Stomach (tissue), 9 donors: ENCODE measurements around the gene CORO2B. TPM values are rescaled to one million over a fixed set of nuclear protein-coding genes. Genes with fewer than 3 reads are reported as not detected.
"Not testable (repeated sequence)": the region's sequence is repeated elsewhere in the genome, so short reads cannot be mapped to it uniquely, and the experiment has no call there.

Experiments
- DNase-seq, 2 donors: peaks; one replicate each; pipeline versions ENCODE4 v3.0.0 to v3.0.0-alpha.2; 2013 to 2019
- H3K27ac ChIP-seq, 5 donors: fragments of 200-600 bp in 4 of 5; sonication (generic) in 4 of 5; one replicate each; pipeline ENCODE4 v1.5.1; 2013 to 2019; ENCODE audit warnings: mild to moderate bottlenecking in 1 of 5, moderate library complexity in 1 of 5
- H3K27me3 ChIP-seq, 3 donors: fragments of 200-600 bp; sonication (generic); one replicate each; pipeline ENCODE4 v1.5.1; 2017 to 2019; ENCODE audit warnings: mixed run types in 1 of 3
- H3K36me3 ChIP-seq, 4 donors: fragments of 200-600 bp; sonication (generic); 1 replicate in 3 of 4; 2 replicates in 1 of 4; pipeline ENCODE4 v1.5.1; 2016 to 2019
- H3K4me1 ChIP-seq, 4 donors: fragments of 200-600 bp; sonication (generic); one replicate each; pipeline ENCODE4 v1.5.1; 2016 to 2019
- H3K4me3 ChIP-seq, 4 donors: fragments of 200-600 bp; sonication (generic) in 3 of 4; one replicate each; pipeline ENCODE4 v1.5.1; 2016 to 2019; ENCODE audit warnings: mild to moderate bottlenecking in 1 of 4
- H3K9me3 ChIP-seq, 4 donors: fragments of 200-600 bp; sonication (generic); one replicate each; pipeline ENCODE4 v1.5.1; 2016 to 2019
- EP300 ChIP-seq: sonication (generic); formaldehyde crosslinking; IDR thresholded peaks from one replicate; pipeline ENCODE4 v1.6.1; 2017; ENCODE audit warnings: antibody characterized with exemption
- POLR2A ChIP-seq, 4 donors: fragments of 450-650 bp; IDR thresholded peaks; one replicate each; pipeline ENCODE4 v1.6.1; 2016; ENCODE audit warnings: antibody characterized with exemption in 4 of 4, control low read depth in 2 of 4, mild to moderate bottlenecking in 1 of 4, moderate library complexity in 1 of 4
- POLR2AphosphoS5 ChIP-seq, 3 donors: sonication (generic); formaldehyde crosslinking; IDR thresholded peaks; one replicate each; pipeline ENCODE4 v1.6.1; 2016; ENCODE audit warnings: antibody characterized with exemption in 3 of 3
- WGBS, 5 donors: extraction: QIAGEN DNeasy Blood & Tissue Kit in 3 of 5; methylation state at CpG; one replicate each; pipeline versions ENCODE4 v1.1.5 to v1.1.7; 2013 to 2018; 5-methylcytosine and 5-hydroxymethylcytosine counted together
- intact Hi-C: fragments of 100-400 bp; cut with DNase I; formaldehyde crosslinking; loops from one replicate; pipeline ENCODE4 v1.15.1; 2023; ENCODE audit warnings: low total_unique reads
- polyA plus RNA-seq, 3 donors: library from polyadenylated mRNA; stranded (reverse); fragments of 200-250 nt; gene quantifications; one replicate each; pipeline ENCODE4 v1.2.3, GENCODE V29; 2013
- total RNA-seq, 5 donors: library from RNA; depleted of rRNA; stranded (reverse); fragments of >200 nt; gene quantifications; one replicate each; pipeline versions ENCODE4 v1.1.0 to v1.2.3, GENCODE V29; 2014 to 2016
- TF ChIP-seq, protein P1 (sequence below), 7 experiments: fragments of 450-650 bp in 4 of 7; fragments of 200-600 bp in 3 of 7; sonication (generic) in 3 of 7; IDR thresholded peaks; one replicate each; pipeline ENCODE4 v1.5.1; 2016 to 2019; ENCODE audit warnings: antibody characterized with exemption in 7 of 7, control low read depth in 2 of 7, mild to moderate bottlenecking in 1 of 7
- donor health status: healthy with polysubstance abuse.
- donor health status: Bipolar disorder and iron deficiency.
- donor health status: healthy.

Gene CORO2B
- total and polyA plus RNA-seq, 8 donors = 0.89 to 3.7 (median 2.3) TPM; not detected in 1

DNA sequence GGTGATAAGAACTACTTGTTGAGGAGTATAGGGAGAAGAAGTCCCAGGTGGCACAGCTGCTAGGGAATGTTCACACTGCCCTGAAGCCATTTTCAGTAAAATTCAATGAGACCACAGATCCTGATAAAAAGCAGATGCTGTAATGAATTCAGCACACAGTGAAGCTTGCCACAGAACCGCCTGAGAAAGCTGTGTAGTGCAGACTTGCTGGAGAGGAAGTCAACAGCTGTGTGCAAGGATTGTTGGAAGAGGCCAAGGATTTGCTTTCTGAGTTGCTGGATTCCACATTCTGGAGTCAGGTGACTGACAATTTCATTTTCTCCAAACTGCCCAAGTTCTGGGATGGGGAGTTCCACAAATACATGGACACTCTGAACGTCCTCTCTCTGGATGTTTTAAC, 171.0 kb downstream of the CORO2B start:
- no peaks in the 10 kb centered on the region for H3K27me3 ChIP-seq
- no peaks in the 10 kb centered on the region for H3K36me3 ChIP-seq
- H3K27ac ChIP-seq = no peak overlapping the region
- no peaks in the 10 kb centered on the region for H3K9me3 ChIP-seq
- no peak overlapping the region for H3K4me3 ChIP-seq
- intact Hi-C loops = no loop called here
- DNase-seq = peak in 1 of 2 donors; percentile 53
- WGBS, 5 donors = 50 to 79% (median 75%) methylated on average over 2 of the region's 2 CpGs
- TF ChIP-seq, protein P1, sequence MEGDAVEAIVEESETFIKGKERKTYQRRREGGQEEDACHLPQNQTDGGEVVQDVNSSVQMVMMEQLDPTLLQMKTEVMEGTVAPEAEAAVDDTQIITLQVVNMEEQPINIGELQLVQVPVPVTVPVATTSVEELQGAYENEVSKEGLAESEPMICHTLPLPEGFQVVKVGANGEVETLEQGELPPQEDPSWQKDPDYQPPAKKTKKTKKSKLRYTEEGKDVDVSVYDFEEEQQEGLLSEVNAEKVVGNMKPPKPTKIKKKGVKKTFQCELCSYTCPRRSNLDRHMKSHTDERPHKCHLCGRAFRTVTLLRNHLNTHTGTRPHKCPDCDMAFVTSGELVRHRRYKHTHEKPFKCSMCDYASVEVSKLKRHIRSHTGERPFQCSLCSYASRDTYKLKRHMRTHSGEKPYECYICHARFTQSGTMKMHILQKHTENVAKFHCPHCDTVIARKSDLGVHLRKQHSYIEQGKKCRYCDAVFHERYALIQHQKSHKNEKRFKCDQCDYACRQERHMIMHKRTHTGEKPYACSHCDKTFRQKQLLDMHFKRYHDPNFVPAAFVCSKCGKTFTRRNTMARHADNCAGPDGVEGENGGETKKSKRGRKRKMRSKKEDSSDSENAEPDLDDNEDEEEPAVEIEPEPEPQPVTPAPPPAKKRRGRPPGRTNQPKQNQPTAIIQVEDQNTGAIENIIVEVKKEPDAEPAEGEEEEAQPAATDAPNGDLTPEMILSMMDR (IDR thresholded peaks at IDR 0.05) = no peak
- TF ChIP-seq POLR2A (IDR thresholded peaks at IDR 0.05) (no peak), EP300 (no peak), POLR2AphosphoS5 (IDR thresholded peaks at IDR 0.05) (no peak)
- no peaks in the 10 kb centered on the region for H3K4me1 ChIP-seq

DNA sequence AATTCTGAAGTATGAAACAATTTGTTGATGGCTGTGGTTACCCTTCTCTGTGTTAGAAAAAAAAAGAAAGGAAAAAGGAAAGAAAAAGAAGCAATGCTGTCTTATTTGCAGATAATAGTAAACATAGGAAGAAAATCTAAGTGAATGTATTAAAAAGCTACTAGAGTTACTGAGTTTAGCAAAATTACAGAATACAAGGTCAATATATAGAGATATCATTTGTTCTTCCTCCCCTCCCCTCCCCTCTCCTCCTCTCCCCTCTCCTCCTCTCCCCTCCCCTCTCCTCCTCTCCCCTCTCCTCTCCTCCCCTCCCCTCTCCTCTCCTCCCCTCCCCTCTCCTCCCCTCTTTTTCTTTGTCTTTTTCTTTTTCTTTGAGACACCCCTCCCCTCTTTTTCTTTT, 172.8 kb downstream of the CORO2B start:
- no peak overlapping the region for H3K4me3 ChIP-seq
- H3K36me3 ChIP-seq = no peaks in the 10 kb centered on the region
- no peaks in the 10 kb centered on the region for H3K4me1 ChIP-seq
- no peaks in the 10 kb centered on the region for H3K9me3 ChIP-seq
- intact Hi-C loops = no loop called here
- TF ChIP-seq POLR2AphosphoS5 (IDR thresholded peaks at IDR 0.05) = no peak
- TF ChIP-seq POLR2A (IDR thresholded peaks at IDR 0.05) = no peak
- TF ChIP-seq EP300 = no peak
- TF ChIP-seq, protein P1 (IDR thresholded peaks at IDR 0.05) = no peak
- no peak for DNase-seq
- H3K27me3 ChIP-seq = no peaks in the 10 kb centered on the region
- H3K27ac ChIP-seq = no peak overlapping the region

DNA sequence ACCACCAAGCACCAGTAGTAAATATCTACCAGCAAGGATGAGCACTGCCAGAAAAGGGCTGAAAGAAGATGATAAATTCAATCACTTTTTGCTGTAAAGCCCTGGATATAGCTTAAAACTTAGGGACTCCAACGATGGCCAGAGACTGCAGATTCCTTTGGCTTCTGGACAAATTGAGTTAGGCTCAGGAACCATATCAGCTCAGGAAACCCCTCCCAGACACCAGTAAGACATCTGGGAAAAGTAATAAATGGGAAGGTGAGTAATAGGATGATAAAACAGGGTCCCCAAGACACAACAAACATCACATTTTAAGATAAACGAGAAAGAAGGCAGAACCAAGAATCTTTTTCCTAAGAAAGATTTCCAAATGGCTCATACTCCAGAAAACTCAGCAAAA, 176.9 kb downstream of the CORO2B start:
- Histone ChIP-seq H3K27ac (no peak overlapping the region), H3K4me1 (no peaks in the 10 kb centered on the region), H3K9me3 (no peaks in the 10 kb centered on the region), H3K27me3 (no peaks in the 10 kb centered on the region), H3K4me3 (no peak overlapping the region), H3K36me3 (no peaks in the 10 kb centered on the region)
- TF ChIP-seq POLR2AphosphoS5 (IDR thresholded peaks at IDR 0.05) = no peak
- no peak for TF ChIP-seq POLR2A (IDR thresholded peaks at IDR 0.05)
- TF ChIP-seq, protein P1 (IDR thresholded peaks at IDR 0.05) = no peak
- TF ChIP-seq EP300 = no peak
- WGBS, 5 donors = 33 to 71% (median 60%) methylated on average over 2 of the region's 2 CpGs
- intact Hi-C loops = no loop called here
- DNase-seq = no peak

DNA sequence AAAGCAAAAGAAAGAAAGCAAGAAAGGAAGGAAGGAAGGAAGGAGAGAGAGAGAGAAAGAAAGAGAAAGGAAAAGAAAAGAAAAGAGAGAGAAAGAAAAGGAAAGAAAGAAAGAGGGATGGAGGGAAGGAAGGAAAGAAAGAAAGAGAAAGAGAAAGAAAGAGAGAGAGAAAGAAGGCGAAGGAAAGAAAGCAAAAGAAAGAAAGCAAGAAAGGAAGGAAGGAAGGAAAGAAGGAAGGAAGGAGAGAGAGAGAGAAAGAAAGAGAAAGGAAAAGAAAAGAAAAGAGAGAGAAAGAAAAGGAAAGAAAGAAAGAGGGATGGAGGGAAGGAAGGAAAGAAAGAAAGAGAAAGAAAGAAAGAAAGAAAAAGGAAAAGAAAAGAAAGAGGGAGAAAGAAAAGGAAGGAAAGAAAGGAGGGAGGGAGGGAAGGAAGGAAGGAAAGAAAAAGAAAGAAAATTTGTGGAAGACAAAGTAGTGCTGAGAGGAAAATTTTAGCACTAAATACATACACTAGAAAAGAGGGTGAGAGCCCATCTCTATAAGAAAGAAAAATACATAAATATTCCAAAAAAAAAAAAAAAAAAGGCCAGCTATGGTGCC, 181.3 kb downstream of the CORO2B start:
- H3K27ac ChIP-seq, DNase-seq, H3K36me3 ChIP-seq, H3K9me3 ChIP-seq, H3K27me3 ChIP-seq, H3K4me1 ChIP-seq, intact Hi-C loops, H3K4me3 ChIP-seq: not testable (repeated sequence)
- 93 to 98% (median 95%) methylated on average over 1 of the region's 1 CpG for WGBS, 5 donors

DNA sequence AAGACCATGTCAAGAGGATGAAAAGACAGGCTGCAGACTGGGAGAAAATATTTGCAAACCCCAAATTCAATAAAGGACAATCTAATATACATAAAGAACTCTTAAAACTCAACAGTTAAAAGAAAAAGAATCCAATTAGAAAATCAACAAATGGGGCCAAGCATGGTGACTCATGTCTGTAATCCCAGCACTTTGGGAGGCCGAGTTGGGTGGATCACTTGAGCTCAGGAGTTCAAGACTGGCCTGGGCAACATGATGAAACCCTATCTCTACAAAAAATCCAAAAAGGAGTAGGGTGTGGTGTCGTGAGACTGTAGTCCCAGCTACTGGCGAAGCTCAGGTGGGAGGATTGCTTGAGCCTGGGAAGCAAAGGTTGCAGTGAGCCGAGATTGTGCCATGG, 184.3 kb downstream of the CORO2B start:
- WGBS, 5 donors = 67 to 80% (median 71%) methylated on average over 4 of the region's 4 CpGs

More for the DNA sequence above, 184.3 kb downstream of the CORO2B start:
- DNase-seq = no peak
- H3K4me3 ChIP-seq = no peak overlapping the region
- H3K4me1 ChIP-seq = no peaks in the 10 kb centered on the region
- intact Hi-C loops = no loop called here
- H3K27me3 ChIP-seq = no peaks in the 10 kb centered on the region
- H3K9me3 ChIP-seq = no peaks in the 10 kb centered on the region
- no peaks in the 10 kb centered on the region for H3K36me3 ChIP-seq
- TF ChIP-seq POLR2A (IDR thresholded peaks at IDR 0.05) (no peak), EP300 (no peak), POLR2AphosphoS5 (IDR thresholded peaks at IDR 0.05) (no peak)
- TF ChIP-seq, protein P1 (IDR thresholded peaks at IDR 0.05) = no peak
- H3K27ac ChIP-seq = no peak overlapping the region
